OCI-M2 (cell line): Measurements from ENCODE around the gene RARB.

ENCODE experiments used
- DNase-seq: peaks from one replicate; lab custom pipeline; 2025; ENCODE audit not compliant: unreplicated experiment; lab: John Stamatoyannopoulos, UW

Gene RARB

DNA sequence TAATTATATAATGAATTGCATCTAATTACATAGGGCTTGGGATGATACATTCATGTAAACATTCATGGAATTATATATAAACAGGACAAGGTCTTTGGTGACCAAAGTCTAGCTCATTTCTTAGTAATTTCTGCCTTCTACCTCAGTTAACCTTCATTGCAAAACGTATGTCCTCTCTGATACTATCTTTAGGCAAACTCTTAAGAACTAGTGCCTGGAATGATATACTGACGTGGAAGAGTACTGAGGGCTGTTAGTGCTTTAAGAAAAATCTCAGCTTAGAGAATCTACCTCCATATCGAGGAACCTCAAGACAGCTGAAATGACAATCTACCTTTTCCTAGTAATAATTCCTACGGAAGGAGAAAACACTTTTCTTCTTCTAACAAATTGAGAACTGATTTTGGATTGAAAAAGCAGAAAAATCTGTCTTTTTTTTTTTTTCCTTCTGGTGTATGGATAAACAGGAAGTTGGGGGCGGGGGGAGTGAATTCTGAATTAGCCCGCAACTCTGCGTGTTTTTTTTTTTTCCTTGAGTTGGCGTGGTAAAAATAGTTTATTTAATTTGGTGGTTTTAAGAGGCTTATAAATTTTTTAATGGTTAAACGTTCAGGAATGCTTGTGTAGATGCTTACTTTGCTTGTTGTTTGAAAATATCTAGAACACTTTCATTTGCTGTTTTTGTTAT lies 43.2 kb downstream of the RARB start:
- DNase-seq, result no peak

GRCh38 chr3:25472153-25472552 lies 44.1 kb downstream of the RARB start:
- DNase-seq, result no peak

DNA sequence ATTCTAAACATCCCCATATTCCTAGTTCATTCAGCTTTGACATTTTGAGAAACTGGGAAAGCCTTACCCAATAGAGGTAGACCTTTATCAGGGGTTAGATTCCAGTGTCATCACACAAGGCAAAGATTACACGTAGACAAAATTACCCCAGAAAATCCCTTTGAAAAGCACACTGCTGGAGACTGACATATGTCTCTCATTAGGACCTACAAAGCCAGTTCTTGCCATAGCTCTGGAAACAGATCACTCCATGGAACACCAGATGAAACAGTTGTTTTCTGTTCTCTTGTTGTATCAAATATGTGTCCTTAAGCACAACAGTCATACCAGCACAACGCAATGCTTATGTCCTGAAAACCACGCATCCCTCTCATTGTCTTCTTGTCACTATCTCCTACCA lies 44.7 kb downstream of the RARB start:
- DNase-seq, result no peak

GRCh38 chr3:25473246-25473645 lies 45.2 kb downstream of the RARB start:
- DNase-seq, result no peak

- no peak for DNase-seq
These were observed 46.0 kb downstream of the RARB start for GRCh38 chr3:25474052-25474451.

GRCh38 chr3:25476639-25477038 lies 48.6 kb downstream of the RARB start:
- no peak for DNase-seq

- DNase-seq, result no peak
These were observed 50.2 kb downstream of the RARB start for GRCh38 chr3:25478211-25478757.

DNA sequence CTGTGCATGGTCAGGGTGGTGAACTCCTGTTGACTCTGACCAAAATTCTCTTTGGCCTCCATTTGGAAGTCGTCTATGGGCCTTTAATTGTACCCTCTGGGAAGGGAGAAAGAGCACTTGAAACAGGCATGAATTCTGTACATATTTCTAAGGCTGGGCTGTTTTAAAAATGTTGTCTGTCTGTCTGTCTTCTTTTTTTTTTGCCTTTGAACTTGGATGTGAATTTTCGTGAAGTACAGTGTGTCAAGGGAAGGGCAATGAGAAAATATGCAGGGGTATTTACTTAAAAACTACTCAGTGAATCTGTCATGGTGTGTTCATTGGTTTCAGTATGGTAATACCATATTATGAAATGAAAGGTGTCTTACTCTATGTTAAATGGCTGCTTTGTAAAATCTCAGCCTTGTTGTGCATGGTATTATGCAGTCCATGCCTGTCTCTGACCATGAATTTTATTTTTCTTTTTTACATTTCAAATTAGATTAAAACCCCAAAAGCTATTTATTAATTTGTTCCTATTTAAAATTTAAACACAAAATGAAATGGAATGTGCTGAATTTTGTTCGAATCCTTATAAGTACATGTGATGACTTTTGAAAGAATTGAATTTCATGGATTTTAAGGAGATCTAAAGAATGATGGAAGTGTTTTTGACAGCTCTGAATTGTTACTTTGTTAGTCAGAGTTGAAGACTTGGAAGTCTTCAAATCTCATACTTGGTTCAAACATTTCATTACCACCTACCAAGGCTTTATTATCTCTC lies 51.1 kb downstream of the RARB start:
- DNase-seq, result no peak

DNA sequence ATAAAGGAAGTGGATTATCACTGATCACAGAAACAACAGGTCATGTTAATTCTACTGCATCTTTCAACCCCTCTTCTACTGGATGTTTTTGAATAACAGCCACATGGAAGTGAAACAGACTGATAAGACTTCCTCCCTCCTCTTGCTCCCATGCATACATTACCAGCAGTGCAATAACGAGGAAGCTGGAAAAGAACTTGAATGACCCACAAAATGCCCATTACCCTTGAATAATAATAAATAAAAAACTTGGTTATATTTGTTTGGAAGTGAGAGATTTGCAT lies 51.6 kb downstream of the RARB start:
- DNase-seq, result no peak

- no peak for DNase-seq
These were observed 52.7 kb downstream of the RARB start for GRCh38 chr3:25480811-25481210.

- no peak for DNase-seq
These were observed 53.3 kb downstream of the RARB start for GRCh38 chr3:25481386-25481785.

DNA sequence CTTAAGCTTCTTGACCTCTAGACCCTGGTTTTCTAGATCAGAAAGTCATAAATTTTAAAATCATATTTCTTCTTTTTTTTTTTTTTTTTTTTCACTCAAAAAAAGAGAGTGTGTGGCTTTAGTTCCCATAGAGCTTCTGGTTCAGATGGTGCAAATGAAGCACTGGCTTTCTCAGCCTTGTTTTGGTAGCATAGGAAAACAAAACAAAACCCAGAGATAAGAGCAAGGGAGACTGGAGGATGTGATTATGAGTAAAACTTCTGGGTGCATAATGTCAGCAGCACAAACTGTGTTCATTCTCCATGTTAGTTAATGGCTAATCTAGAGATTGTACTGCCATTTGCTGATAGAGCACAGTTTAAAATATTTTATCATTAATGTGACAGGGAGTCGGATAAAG lies 55.4 kb downstream of the RARB start:
- no peak for DNase-seq

DNA sequence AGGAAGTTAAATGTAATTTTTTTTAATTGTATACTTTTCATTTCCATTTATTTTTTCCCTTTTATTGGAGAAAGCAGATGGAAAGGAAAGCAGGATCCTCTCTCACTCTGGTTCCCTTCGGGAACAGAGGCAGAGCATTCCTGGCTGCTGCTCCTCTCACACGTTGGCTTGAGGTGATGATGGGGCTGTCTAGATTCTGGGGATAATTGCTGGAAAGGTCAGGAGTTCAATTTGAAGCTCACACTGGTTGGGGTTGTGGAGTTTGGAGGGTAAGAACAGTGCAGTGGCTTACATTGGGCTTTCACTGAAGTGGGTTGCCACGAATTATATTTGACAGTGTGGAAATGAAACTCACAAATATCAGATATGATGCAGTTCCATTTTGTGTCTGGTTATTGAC lies 57.6 kb downstream of the RARB start:
- DNase-seq, result no peak

- DNase-seq, result no peak
These were observed 58.9 kb downstream of the RARB start for GRCh38 chr3:25486932-25487331.

- DNase-seq, result no peak
These were observed 62.0 kb downstream of the RARB start for GRCh38 chr3:25489858-25490593.

DNA sequence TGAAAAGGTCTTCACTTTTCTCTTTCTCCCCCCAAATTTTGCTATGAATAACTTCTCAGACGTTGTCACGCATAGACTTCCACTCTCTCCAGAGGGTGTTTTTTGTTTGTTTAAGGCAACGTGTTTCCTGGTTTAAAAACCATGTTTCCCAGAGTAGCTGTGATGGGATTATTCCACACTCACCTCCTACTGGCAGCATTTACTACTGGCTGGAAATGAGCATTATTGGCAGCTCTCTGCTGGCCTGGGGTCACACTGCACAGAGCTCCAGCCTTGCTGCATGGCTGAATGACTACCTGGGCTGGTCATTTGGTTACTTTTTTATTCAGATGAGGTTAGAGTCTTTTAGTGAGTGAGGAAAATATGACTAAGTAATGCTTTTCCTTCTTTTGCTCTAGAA lies 65.2 kb downstream of the RARB start:
- no peak for DNase-seq

- DNase-seq, result no peak
These were observed 65.7 kb downstream of the RARB start for GRCh38 chr3:25493786-25494185.

- DNase-seq, result no peak
These were observed 67.2 kb downstream of the RARB start for GRCh38 chr3:25495304-25495703.

DNA sequence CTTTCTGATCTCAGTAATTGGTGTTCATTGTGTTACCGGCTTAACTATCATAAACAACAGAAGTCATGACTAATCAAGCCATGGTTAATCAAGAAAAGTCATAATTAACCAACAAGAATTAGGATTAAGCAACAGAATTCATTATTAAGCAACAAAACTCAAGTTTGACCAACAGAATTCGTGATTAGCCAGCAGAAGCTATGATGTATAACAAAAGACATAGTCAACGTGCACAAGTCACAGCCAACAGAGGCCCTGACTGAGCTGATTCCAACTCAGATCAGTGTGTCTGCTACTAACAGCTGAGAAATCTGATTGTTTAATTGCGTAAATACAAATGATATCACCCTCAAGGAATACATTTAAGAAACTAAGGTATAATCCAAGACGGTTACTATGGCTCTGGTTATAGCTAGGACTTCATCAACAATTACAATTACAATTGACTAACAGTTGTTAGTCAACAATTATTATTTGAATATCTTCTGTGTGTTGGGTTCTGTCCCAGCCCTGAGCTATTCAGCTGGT lies 67.7 kb downstream of the RARB start:
- no peak for DNase-seq

GRCh38 chr3:25497096-25497495 lies 69.0 kb downstream of the RARB start:
- no peak for DNase-seq

DNA sequence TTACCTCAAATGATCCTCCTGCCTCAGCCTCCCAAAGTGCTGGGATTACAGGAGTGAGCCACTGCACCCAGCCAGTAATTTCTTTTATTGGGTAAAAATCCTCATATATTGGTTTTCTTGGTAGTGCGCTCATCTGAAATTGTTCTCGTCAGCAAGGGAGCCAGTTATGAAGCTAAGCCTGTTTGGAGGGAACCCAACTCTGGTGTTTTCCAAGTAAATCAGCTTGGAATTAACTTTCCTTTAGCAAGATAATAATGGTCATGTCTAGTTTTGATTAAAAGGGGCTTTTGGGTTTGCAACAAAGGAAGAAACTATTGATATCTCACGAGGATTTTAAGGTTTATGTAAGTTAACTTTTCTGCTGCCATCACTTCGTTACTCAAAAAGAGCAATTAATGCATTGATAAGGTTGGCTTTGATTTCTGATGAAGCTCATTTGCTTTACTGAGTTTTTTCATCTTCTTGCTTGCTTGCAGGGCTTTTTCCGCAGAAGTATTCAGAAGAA lies 72.7 kb downstream of the RARB start:
- no peak for DNase-seq

- no peak for DNase-seq
These were observed 74.2 kb downstream of the RARB start for GRCh38 chr3:25502233-25502632.
